ENCODE data around the gene UROS. TPM values are rescaled to one million over a fixed set of nuclear protein-coding genes. Genes with fewer than 3 reads are reported as not detected.

The UROS gene
- total RNA-seq, 1 donor from 2014 or later, result 69.6 TPM

GRCh38 chr10:125747417-125747816 is 75.6 kb downstream of the UROS start:
- Mint-ChIP-seq H3K27ac (ENCODE audit: unreplicated experiment) (no peak overlapping the region), H3K9me3 (ENCODE audit: low read depth) (no peaks in the 10 kb centered on the region), H3K36me3 (ENCODE audit: low read depth) (peaks cover 47% of the 10 kb centered on the region), H3K4me1 (ENCODE audit: low read depth) (no peaks in the 10 kb centered on the region), H3K4me3 (ENCODE audit: unreplicated experiment) (no peak overlapping the region), H3K27me3 (ENCODE audit: low read depth) (no peaks in the 10 kb centered on the region)
- no peak for DNase-seq (ENCODE audit: low spot score)
- no peak for TF ChIP-seq CTCF (IDR thresholded peaks at IDR 0.05)

- DNase-seq (ENCODE audit: low spot score), result no peak
- no peaks in the 10 kb centered on the region for H3K27me3 Mint-ChIP-seq (ENCODE audit: low read depth)
- no peak overlapping the region for H3K27ac Mint-ChIP-seq (ENCODE audit: unreplicated experiment)
- H3K36me3 Mint-ChIP-seq (ENCODE audit: low read depth), result peaks cover 45% of the 10 kb centered on the region
- TF ChIP-seq CTCF (IDR thresholded peaks at IDR 0.05), result no peak
- no peak overlapping the region for H3K4me3 Mint-ChIP-seq (ENCODE audit: unreplicated experiment)
- no peaks in the 10 kb centered on the region for H3K9me3 Mint-ChIP-seq (ENCODE audit: low read depth)
- H3K4me1 Mint-ChIP-seq (ENCODE audit: low read depth), result no peaks in the 10 kb centered on the region
Observed at GRCh38 chr10:125744909-125745308, 78.1 kb downstream of the UROS start.

- Mint-ChIP-seq H3K27me3 (ENCODE audit: low read depth) (no peaks in the 10 kb centered on the region), H3K4me1 (ENCODE audit: low read depth) (no peaks in the 10 kb centered on the region), H3K9me3 (ENCODE audit: low read depth) (no peaks in the 10 kb centered on the region), H3K27ac (ENCODE audit: unreplicated experiment) (no peak overlapping the region), H3K36me3 (ENCODE audit: low read depth) (peaks cover 38% of the 10 kb centered on the region), H3K4me3 (ENCODE audit: unreplicated experiment) (no peak overlapping the region)
- TF ChIP-seq CTCF (IDR thresholded peaks at IDR 0.05), result peak; percentile 70
- DNase-seq (ENCODE audit: low spot score), result no peak
Observed at GRCh38 chr10:125742465-125742864, 80.6 kb downstream of the UROS start.

GRCh38 chr10:125739994-125740679 is 82.9 kb downstream of the UROS start:
- no peaks in the 10 kb centered on the region for H3K4me1 Mint-ChIP-seq (ENCODE audit: low read depth)
- H3K9me3 Mint-ChIP-seq (ENCODE audit: low read depth), result no peaks in the 10 kb centered on the region
- DNase-seq (ENCODE audit: low spot score), result no peak
- H3K27ac Mint-ChIP-seq (ENCODE audit: unreplicated experiment), result no peak overlapping the region
- TF ChIP-seq CTCF (IDR thresholded peaks at IDR 0.05), result no peak
- no peaks in the 10 kb centered on the region for H3K27me3 Mint-ChIP-seq (ENCODE audit: low read depth)
- peaks cover 43% of the 10 kb centered on the region for H3K36me3 Mint-ChIP-seq (ENCODE audit: low read depth)
- no peak overlapping the region for H3K4me3 Mint-ChIP-seq (ENCODE audit: unreplicated experiment)

Small RNA genes within 50 kb of the gene (microRNA-seq; reads per million reads assigned to microRNA genes)
- not detected for gene MIR4484 (ENCODE audit: borderline number of aligned reads)

Other genes starting within 250 kb of the UROS start
- gene TEX36, start 140.1 kb downstream of the UROS start, total RNA-seq, result not detected in 3 replicates
- gene EDRF1, start 103.5 kb downstream of the UROS start, total RNA-seq, result 14.5 to 21.8 TPM (median 14.8 TPM) in 3 replicates
- not detected in 3 replicates for gene MMP21, start 47.4 kb downstream of the UROS start, total RNA-seq
- 25.7 to 43.3 TPM (median 25.9 TPM) in 3 replicates for gene BCCIP, start 288 bp upstream of the UROS start, total RNA-seq
- 24.0 to 32.5 TPM (median 29.2 TPM) in 3 replicates for gene DHX32, start 58.0 kb upstream of the UROS start, total RNA-seq
- gene FANK1, start 73.3 kb upstream of the UROS start, total RNA-seq, result 2.5 to 5.1 TPM (median 3.3 TPM) in 3 replicates